ENCODE results near the gene AARS2. TPM values are rescaled to one million over a fixed set of nuclear protein-coding genes. Genes with fewer than 3 reads are reported as not detected.
"Not testable (repeated sequence)": the region's sequence is repeated elsewhere in the genome, so short reads cannot be mapped to it uniquely, and the experiment has no call there.

AARS2 gene
- total RNA-seq, 1 experiment from 2014 or later, result 6.1 TPM

DNA sequence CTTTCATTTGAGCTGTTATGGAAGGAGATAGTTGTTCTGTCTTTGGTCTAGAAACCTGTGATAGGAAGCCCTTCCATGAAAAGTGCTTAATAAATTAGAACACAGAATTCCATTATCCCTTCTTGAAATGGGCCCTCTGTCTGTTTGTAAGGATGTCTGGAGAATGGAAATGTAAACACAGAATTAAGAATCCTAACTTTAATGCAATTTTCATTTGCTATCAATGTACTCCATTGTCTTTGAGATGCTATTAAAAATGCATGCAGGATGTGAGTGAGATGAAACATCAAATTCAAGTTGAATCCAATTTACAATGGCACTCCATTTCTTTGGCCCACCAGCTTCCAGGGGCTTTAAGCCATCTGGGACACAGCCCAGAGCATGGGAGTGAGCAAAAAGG, 13.9 kb upstream of the AARS2 start:
- Histone ChIP-seq H3K9me2 (replicated peaks; ENCODE audit: insufficient read depth, low read length) (no peaks in the 10 kb centered on the region), H3K27me3 (ENCODE audit: low read length) (no peaks in the 10 kb centered on the region), H2AFZ (ENCODE audit: low read length) (no peak overlapping the region), H3K4me1 (ENCODE audit: low read length) (no peaks in the 10 kb centered on the region; the same call in 1 of the 2 replicates), H3K4me3 (ENCODE audit: low read length) (no peak overlapping the region), H3K9ac (ENCODE audit: low read length) (no peak overlapping the region), H4K20me1 (ENCODE audit: insufficient read depth, low read depth, low read length) (no peaks in the 10 kb centered on the region), H3K9me3 (ENCODE audit: low read length) (no peaks in the 10 kb centered on the region), H3K36me3 (ENCODE audit: insufficient read depth, low read length) (no peaks in the 10 kb centered on the region), H3K4me2 (ENCODE audit: low read depth, low read length, poor library complexity, severe bottlenecking) (no peak overlapping the region), H3K79me2 (ENCODE audit: low read length) (no peaks in the 10 kb centered on the region), H3K27ac (ENCODE audit: low read length) (no peak overlapping the region)
- DNase-seq, result no peak

DNA sequence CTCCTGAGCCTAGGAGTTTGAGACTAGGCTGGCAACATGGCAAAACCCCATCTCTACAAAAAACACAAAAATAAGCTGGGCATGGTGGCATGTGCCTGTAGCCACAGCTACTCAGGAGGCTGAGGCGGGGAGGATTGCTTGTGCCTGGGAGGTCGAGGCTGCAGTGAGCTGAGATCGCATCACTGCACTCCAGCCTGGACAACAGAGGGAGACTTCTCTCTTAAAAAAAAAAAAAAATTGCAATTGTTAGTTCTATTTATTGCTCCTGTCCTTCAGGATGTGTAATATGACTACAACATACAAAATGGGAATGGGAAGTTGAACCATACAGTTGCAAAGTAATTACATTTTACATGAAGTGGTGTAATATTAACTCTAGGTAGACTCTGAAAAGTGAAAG, 8.1 kb upstream of the AARS2 start:
- H3K4me3 ChIP-seq (ENCODE audit: low read length), result no peak overlapping the region
- H3K9me2 ChIP-seq (replicated peaks; ENCODE audit: insufficient read depth, low read length), result no peaks in the 10 kb centered on the region
- H3K36me3 ChIP-seq (ENCODE audit: insufficient read depth, low read length), result no peaks in the 10 kb centered on the region
- H3K4me2 ChIP-seq (ENCODE audit: low read depth, low read length, poor library complexity, severe bottlenecking), result no peak overlapping the region
- H3K27me3 ChIP-seq (ENCODE audit: low read length), result no peaks in the 10 kb centered on the region
- no peaks in the 10 kb centered on the region for H3K9me3 ChIP-seq (ENCODE audit: low read length)
- H3K9ac ChIP-seq (ENCODE audit: low read length), result no peak overlapping the region
- DNase-seq, result no peak
- H4K20me1 ChIP-seq (ENCODE audit: insufficient read depth, low read depth, low read length), result no peaks in the 10 kb centered on the region
- H2AFZ ChIP-seq (ENCODE audit: low read length), result no peak overlapping the region
- H3K27ac ChIP-seq (ENCODE audit: low read length), result no peak overlapping the region
- no peaks in the 10 kb centered on the region for H3K79me2 ChIP-seq (ENCODE audit: low read length)
- H3K4me1 ChIP-seq (ENCODE audit: low read length), result peaks cover 7% of the 10 kb centered on the region

DNA sequence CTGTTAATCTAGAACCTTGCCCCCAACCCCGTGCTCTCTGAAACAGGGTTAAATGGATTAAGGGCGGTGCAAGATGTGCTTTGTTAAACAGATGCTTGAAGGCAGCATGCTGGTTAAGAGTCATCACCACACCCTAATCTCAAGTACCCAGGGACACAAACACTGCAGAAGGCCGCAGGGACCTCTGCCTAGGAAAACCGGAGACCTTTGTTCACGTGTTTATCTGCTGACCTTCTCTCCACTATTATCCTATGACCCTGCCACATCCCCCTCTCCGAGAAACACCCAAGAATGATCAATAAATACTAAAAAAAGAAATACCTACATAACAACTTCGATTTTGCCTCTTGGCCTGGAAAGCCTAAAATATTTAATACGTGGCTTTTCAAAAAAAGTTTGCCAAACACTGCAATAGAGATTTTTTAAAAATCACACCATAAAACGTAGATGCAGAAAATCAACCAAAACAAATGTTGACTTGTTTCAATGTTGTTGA, 4.0 kb upstream of the AARS2 start:
- H3K36me3 ChIP-seq (ENCODE audit: insufficient read depth, low read length); H3K9ac ChIP-seq (ENCODE audit: low read length); H3K4me2 ChIP-seq (ENCODE audit: low read depth, low read length, poor library complexity, severe bottlenecking); H4K20me1 ChIP-seq (ENCODE audit: insufficient read depth, low read depth, low read length); H3K27ac ChIP-seq (ENCODE audit: low read length); H3K9me2 ChIP-seq (replicated peaks; ENCODE audit: insufficient read depth, low read length); H3K79me2 ChIP-seq (ENCODE audit: low read length); H3K4me3 ChIP-seq (ENCODE audit: low read length); DNase-seq; H3K9me3 ChIP-seq (ENCODE audit: low read length); H2AFZ ChIP-seq (ENCODE audit: low read length); H3K27me3 ChIP-seq (ENCODE audit: low read length): not testable (repeated sequence)
- peaks cover 13% of the 10 kb centered on the region for H3K4me1 ChIP-seq (ENCODE audit: low read length)

DNA sequence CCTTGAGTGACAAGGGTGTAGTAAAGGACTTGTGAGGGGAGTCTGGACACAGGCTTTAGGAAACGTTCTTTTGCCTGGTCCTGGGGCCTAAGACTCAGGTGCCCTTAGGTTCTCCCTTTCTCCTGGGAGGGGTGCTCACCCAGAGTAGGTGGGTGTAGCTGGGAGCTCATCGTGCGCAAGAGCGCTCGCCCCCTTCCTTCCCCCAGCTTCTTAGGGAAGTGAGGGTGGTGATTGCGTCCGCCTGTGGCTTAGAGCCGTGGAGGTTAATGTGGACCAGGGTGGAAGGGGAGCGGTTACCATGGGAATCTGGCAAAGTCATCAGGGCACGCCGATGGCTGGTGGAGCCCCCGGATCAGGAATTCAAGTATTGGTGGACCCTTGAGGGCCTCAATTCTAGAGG, 3.3 kb upstream of the AARS2 start:
- Histone ChIP-seq H2AFZ (ENCODE audit: low read length) (no peak overlapping the region), H3K4me2 (ENCODE audit: low read depth, low read length, poor library complexity, severe bottlenecking) (no peak overlapping the region), H3K27ac (ENCODE audit: low read length) (no peak overlapping the region), H4K20me1 (ENCODE audit: insufficient read depth, low read depth, low read length) (no peaks in the 10 kb centered on the region), H3K4me3 (ENCODE audit: low read length) (no peak overlapping the region), H3K36me3 (ENCODE audit: insufficient read depth, low read length) (no peaks in the 10 kb centered on the region), H3K9me2 (replicated peaks; ENCODE audit: insufficient read depth, low read length) (no peaks in the 10 kb centered on the region), H3K79me2 (ENCODE audit: low read length) (peaks cover 15% of the 10 kb centered on the region), H3K27me3 (ENCODE audit: low read length) (no peaks in the 10 kb centered on the region), H3K9ac (ENCODE audit: low read length) (no peak overlapping the region), H3K4me1 (ENCODE audit: low read length) (peaks cover 20% of the 10 kb centered on the region), H3K9me3 (ENCODE audit: low read length) (no peaks in the 10 kb centered on the region)
- DNase-seq, result no peak

DNA sequence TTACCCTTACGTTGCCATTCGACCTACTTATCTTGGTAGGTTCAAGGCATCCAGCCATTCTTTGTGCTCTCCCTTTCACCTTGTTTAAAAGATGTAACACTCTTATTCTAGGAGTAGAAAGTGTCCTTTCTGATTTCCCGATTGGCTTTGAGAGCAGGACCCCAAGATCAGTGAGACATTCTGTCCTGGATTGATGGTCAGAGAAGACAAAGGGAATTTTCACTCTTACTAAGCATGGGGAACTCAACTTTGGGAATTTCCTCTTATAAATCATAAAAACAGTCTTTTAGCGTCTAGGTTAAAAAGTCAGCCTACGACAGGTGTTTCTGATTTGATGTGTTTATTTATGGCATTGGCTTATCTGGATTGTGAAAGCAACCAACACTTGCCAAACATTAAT, 2.8 kb upstream of the AARS2 start:
- Histone ChIP-seq H3K9me2 (replicated peaks; ENCODE audit: insufficient read depth, low read length) (no peaks in the 10 kb centered on the region), H3K4me1 (ENCODE audit: low read length) (peaks cover 21% of the 10 kb centered on the region), H3K27me3 (ENCODE audit: low read length) (no peaks in the 10 kb centered on the region), H3K79me2 (ENCODE audit: low read length) (peaks cover 18% of the 10 kb centered on the region), H3K4me3 (ENCODE audit: low read length) (no peak overlapping the region), H3K9ac (ENCODE audit: low read length) (no peak overlapping the region), H2AFZ (ENCODE audit: low read length) (no peak overlapping the region), H3K36me3 (ENCODE audit: insufficient read depth, low read length) (no peaks in the 10 kb centered on the region), H3K9me3 (ENCODE audit: low read length) (no peaks in the 10 kb centered on the region), H3K4me2 (ENCODE audit: low read depth, low read length, poor library complexity, severe bottlenecking) (no peak overlapping the region), H4K20me1 (ENCODE audit: insufficient read depth, low read depth, low read length) (no peaks in the 10 kb centered on the region), H3K27ac (ENCODE audit: low read length) (no peak overlapping the region)
- DNase-seq, result no peak

DNA sequence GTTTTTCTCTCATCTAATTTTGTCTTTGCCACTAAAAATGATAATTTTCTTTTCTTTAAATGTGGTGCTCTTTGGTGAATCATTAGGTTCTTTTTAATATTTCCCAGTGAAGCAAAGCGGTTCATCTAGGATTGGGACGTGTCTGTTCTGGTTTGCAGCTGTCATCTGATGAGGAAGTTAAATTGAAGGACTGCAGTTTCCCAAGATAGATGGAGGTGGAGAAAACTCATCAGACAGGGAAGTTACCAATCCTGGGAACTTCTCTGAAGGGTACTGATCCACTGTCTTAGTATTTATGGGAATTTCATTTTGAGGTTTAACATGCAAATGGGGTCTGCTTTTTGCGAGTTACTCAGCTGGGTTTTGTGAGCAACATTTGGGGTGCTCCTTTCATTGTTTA, 2.4 kb upstream of the AARS2 start:
- Histone ChIP-seq H3K4me2 (ENCODE audit: low read depth, low read length, poor library complexity, severe bottlenecking) (no peak overlapping the region), H3K27ac (ENCODE audit: low read length) (no peak overlapping the region), H3K27me3 (ENCODE audit: low read length) (no peaks in the 10 kb centered on the region), H3K79me2 (ENCODE audit: low read length) (peaks cover 18% of the 10 kb centered on the region), H3K4me1 (ENCODE audit: low read length) (peaks cover 21% of the 10 kb centered on the region), H3K9me3 (ENCODE audit: low read length) (no peaks in the 10 kb centered on the region), H3K36me3 (ENCODE audit: insufficient read depth, low read length) (no peaks in the 10 kb centered on the region; the same call in 1 of the 2 replicates), H3K9ac (ENCODE audit: low read length) (no peak overlapping the region), H4K20me1 (ENCODE audit: insufficient read depth, low read depth, low read length) (no peaks in the 10 kb centered on the region), H2AFZ (ENCODE audit: low read length) (no peak overlapping the region), H3K9me2 (replicated peaks; ENCODE audit: insufficient read depth, low read length) (no peaks in the 10 kb centered on the region), H3K4me3 (ENCODE audit: low read length) (no peak overlapping the region)
- no peak for DNase-seq

DNA sequence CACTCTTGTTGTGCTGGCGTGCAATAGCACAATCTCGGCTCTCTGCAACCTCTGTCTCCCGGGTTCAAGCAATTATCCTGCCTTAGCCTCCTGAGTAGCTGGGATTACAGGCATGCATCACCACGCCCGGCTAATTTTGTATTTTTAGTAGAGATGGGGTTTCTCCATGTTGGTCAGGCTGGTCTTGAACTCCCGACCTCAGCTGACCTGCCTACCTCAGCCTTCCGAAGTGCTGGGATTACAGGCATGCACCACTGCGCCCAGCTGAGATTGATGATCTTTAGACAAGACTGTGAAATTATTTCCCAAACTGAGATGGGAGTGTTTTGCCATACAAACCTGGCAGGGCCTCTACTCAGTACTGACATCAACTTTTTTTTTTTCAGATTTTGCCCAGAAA, 1.5 kb upstream of the AARS2 start:
- DNase-seq; H3K36me3 ChIP-seq (ENCODE audit: insufficient read depth, low read length); H3K27ac ChIP-seq (ENCODE audit: low read length); H3K9me3 ChIP-seq (ENCODE audit: low read length); H3K9me2 ChIP-seq (replicated peaks; ENCODE audit: insufficient read depth, low read length); H3K4me2 ChIP-seq (ENCODE audit: low read depth, low read length, poor library complexity, severe bottlenecking); H3K4me3 ChIP-seq (ENCODE audit: low read length); H4K20me1 ChIP-seq (ENCODE audit: insufficient read depth, low read depth, low read length); H2AFZ ChIP-seq (ENCODE audit: low read length); H3K27me3 ChIP-seq (ENCODE audit: low read length); H3K9ac ChIP-seq (ENCODE audit: low read length): not testable (repeated sequence)
- peaks cover 18% of the 10 kb centered on the region for H3K79me2 ChIP-seq (ENCODE audit: low read length)
- peaks cover 21% of the 10 kb centered on the region for H3K4me1 ChIP-seq (ENCODE audit: low read length)

DNA sequence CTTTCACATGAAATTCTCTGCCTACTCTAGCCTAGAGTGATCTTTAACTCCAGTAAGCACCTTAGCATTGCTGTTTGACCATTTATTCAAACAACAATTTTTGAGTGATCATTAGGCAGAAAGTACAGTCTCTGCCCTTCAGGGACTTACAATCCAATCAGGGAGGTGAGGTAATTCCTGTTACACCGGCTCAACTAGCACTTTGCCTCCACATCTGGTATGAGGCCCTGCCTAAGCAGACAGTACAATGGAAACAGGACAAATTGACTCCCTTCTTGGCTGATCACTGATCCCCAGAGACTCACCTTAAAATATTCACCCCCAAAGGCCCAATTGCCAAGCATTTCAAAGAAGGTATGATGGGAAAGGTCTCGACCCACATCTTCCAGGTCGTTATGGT, 1.4 kb downstream of the AARS2 start:
- peaks cover 14% of the 10 kb centered on the region for H3K4me1 ChIP-seq (ENCODE audit: low read length)
- peak overlapping the region; percentile 81; the same call in 1 of the 2 replicates for H3K4me3 ChIP-seq (ENCODE audit: low read length)
- peaks cover 18% of the 10 kb centered on the region for H3K79me2 ChIP-seq (ENCODE audit: low read length)
- H3K9me3 ChIP-seq (ENCODE audit: low read length), result no peaks in the 10 kb centered on the region
- H3K4me2 ChIP-seq (ENCODE audit: low read depth, low read length, poor library complexity, severe bottlenecking), result peak overlapping the region; percentile 69
- peak overlapping the region; percentile 87 for H3K9ac ChIP-seq (ENCODE audit: low read length)
- H3K27ac ChIP-seq (ENCODE audit: low read length), result no peak overlapping the region
- no peak for DNase-seq
- H4K20me1 ChIP-seq (ENCODE audit: insufficient read depth, low read depth, low read length), result no peaks in the 10 kb centered on the region
- no peaks in the 10 kb centered on the region for H3K9me2 ChIP-seq (replicated peaks; ENCODE audit: insufficient read depth, low read length)
- H3K27me3 ChIP-seq (ENCODE audit: low read length), result no peaks in the 10 kb centered on the region
- H2AFZ ChIP-seq (ENCODE audit: low read length), result no peak overlapping the region
- H3K36me3 ChIP-seq (ENCODE audit: insufficient read depth, low read length), result peaks cover 9% of the 10 kb centered on the region; the same call in 1 of the 2 replicates

DNA sequence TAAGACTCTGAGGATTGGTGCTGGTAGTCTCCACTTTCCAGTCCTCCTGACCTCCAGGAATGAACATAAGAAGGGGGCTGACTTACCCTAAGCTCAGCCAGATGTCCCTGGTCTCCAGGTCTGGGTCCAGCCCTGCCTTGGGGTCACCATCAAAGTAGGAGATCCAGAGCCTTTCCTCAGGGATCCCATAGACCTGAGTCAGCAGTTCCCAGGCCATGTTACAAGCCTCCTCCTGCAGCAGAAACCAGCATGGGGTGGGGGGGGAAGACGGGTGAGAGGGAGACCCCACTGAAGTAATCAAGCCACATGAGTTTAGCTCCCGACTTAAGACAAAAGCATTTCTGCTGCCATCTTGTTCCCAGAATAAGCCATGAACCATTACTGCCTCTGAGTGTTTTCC, 1.8 kb downstream of the AARS2 start:
- H3K9me3 ChIP-seq (ENCODE audit: low read length), result no peaks in the 10 kb centered on the region
- no peaks in the 10 kb centered on the region for H3K9me2 ChIP-seq (replicated peaks; ENCODE audit: insufficient read depth, low read length)
- peaks cover 14% of the 10 kb centered on the region for H3K4me1 ChIP-seq (ENCODE audit: low read length)
- no peak overlapping the region for H3K4me3 ChIP-seq (ENCODE audit: low read length)
- H3K27ac ChIP-seq (ENCODE audit: low read length), result no peak overlapping the region
- H3K4me2 ChIP-seq (ENCODE audit: low read depth, low read length, poor library complexity, severe bottlenecking), result no peak overlapping the region
- no peaks in the 10 kb centered on the region for H3K27me3 ChIP-seq (ENCODE audit: low read length)
- H3K79me2 ChIP-seq (ENCODE audit: low read length), result peaks cover 18% of the 10 kb centered on the region
- no peak for DNase-seq
- H3K36me3 ChIP-seq (ENCODE audit: insufficient read depth, low read length), result peaks cover 9% of the 10 kb centered on the region; the same call in 1 of the 2 replicates
- no peak overlapping the region for H2AFZ ChIP-seq (ENCODE audit: low read length)
- no peak overlapping the region for H3K9ac ChIP-seq (ENCODE audit: low read length)
- no peaks in the 10 kb centered on the region for H4K20me1 ChIP-seq (ENCODE audit: insufficient read depth, low read depth, low read length)
